ENCODE data around the gene CTNND2.

DNA sequence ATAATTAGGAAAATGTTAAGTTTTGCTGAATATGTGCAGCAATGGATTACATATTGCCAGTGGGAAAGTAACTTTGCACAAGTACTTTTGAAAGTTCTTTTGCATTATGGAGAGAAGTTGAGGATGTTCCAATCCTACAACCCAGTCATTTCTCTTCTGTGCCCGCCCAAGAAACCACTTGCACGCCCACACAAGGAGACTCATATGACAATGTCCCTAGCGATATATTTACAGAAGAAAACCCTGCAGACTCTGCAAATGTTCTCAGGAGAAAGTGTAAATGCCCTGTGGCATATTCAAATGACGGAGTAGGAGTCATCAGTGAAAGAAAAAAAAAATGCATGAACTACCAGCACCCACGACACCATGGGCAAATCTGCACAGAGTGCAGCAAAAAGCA is 356.5 kb downstream of the CTNND2 start:
- TF ChIP-seq SMC3 (IDR thresholded peaks at IDR 0.05; ENCODE audit: low read depth, low read length) (no peak), YY1 (IDR thresholded peaks at IDR 0.05; ENCODE audit: low read depth) (no peak), GABPA (IDR thresholded peaks at IDR 0.05; ENCODE audit: low read depth) (no peak), RFX5 (IDR thresholded peaks at IDR 0.05; ENCODE audit: low read length) (no peak), EP300 (IDR thresholded peaks at IDR 0.05; ENCODE audit: borderline replicate concordance in 1 of 2, low read depth in 1 of 2, low read length in 1 of 2) (no peak), GATA2 (CRISPR knock-in tag; IDR thresholded peaks at IDR 0.05) (no peak), FOXJ3 (CRISPR knock-in tag; IDR thresholded peaks at IDR 0.05) (no peak), POLR2AphosphoS5 (IDR thresholded peaks at IDR 0.05; ENCODE audit: low read depth, low read length) (no peak), TAF1 (IDR thresholded peaks at IDR 0.05; ENCODE audit: borderline replicate concordance, low read depth, low read length) (no peak), CHD2 (IDR thresholded peaks at IDR 0.05; ENCODE audit: low read length, partially characterized antibody) (no peak), TCF12 (IDR thresholded peaks at IDR 0.05) (no peak)
- TF ChIP-seq, protein P1, sequence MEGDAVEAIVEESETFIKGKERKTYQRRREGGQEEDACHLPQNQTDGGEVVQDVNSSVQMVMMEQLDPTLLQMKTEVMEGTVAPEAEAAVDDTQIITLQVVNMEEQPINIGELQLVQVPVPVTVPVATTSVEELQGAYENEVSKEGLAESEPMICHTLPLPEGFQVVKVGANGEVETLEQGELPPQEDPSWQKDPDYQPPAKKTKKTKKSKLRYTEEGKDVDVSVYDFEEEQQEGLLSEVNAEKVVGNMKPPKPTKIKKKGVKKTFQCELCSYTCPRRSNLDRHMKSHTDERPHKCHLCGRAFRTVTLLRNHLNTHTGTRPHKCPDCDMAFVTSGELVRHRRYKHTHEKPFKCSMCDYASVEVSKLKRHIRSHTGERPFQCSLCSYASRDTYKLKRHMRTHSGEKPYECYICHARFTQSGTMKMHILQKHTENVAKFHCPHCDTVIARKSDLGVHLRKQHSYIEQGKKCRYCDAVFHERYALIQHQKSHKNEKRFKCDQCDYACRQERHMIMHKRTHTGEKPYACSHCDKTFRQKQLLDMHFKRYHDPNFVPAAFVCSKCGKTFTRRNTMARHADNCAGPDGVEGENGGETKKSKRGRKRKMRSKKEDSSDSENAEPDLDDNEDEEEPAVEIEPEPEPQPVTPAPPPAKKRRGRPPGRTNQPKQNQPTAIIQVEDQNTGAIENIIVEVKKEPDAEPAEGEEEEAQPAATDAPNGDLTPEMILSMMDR (IDR thresholded peaks at IDR 0.05) = no peak
- TF ChIP-seq, protein P2, sequence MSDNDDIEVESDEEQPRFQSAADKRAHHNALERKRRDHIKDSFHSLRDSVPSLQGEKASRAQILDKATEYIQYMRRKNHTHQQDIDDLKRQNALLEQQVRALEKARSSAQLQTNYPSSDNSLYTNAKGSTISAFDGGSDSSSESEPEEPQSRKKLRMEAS (IDR thresholded peaks at IDR 0.05; ENCODE audit: low read depth) = no peak

All from SK-N-SH (cell line).